NCI-H510A treated with DMSO at 0.1 percent for 48 hours (cell line): ENCODE data around the gene ELFN1.

Source experiments
- DNase-seq: peaks from one replicate; lab custom pipeline; 2025; lab: John Stamatoyannopoulos, UW

The ELFN1 gene

GRCh38 chr7:1669954-1670893, at the start of gene ELFN1:
TSS of gene ELFN1 (plus strand) at chr7:1670277. CDS start at chr7:1744597, 74,320 bp downstream.
- DNase-seq = peak; percentile 81

GRCh38 chr7:1620835-1621234, 49.2 kb upstream of the ELFN1 start:
- DNase-seq = no peak

- no peak for DNase-seq
Observed at GRCh38 chr7:1621718-1622117, 48.4 kb upstream of the ELFN1 start.

- no peak for DNase-seq
Observed at GRCh38 chr7:1622441-1622840, 47.6 kb upstream of the ELFN1 start.

GRCh38 chr7:1623810-1624209, 46.3 kb upstream of the ELFN1 start:
- no peak for DNase-seq

- no peak for DNase-seq
Observed at GRCh38 chr7:1624999-1625927, 44.8 kb upstream of the ELFN1 start.

GRCh38 chr7:1626769-1627168, 43.3 kb upstream of the ELFN1 start:
- no peak for DNase-seq

GRCh38 chr7:1630700-1631336, 39.3 kb upstream of the ELFN1 start:
- no peak for DNase-seq

- DNase-seq = no peak
Observed at GRCh38 chr7:1631678-1632077, 38.4 kb upstream of the ELFN1 start.

GRCh38 chr7:1632506-1632905, 37.6 kb upstream of the ELFN1 start:
- DNase-seq = no peak

GRCh38 chr7:1632916-1633785, 36.9 kb upstream of the ELFN1 start:
- no peak for DNase-seq

- DNase-seq = no peak
Observed at GRCh38 chr7:1635401-1635800, 34.7 kb upstream of the ELFN1 start.

- no peak for DNase-seq
Observed at GRCh38 chr7:1637155-1637554, 32.9 kb upstream of the ELFN1 start.

- DNase-seq = peak; percentile 95
Observed at GRCh38 chr7:1638215-1638661, 31.8 kb upstream of the ELFN1 start.

GRCh38 chr7:1639071-1639470, 31.0 kb upstream of the ELFN1 start:
- DNase-seq = no peak

GRCh38 chr7:1639532-1640175, 30.4 kb upstream of the ELFN1 start:
- no peak for DNase-seq

GRCh38 chr7:1640376-1641172, 29.5 kb upstream of the ELFN1 start:
- no peak for DNase-seq

GRCh38 chr7:1641173-1641572, 28.9 kb upstream of the ELFN1 start:
- no peak for DNase-seq

GRCh38 chr7:1641661-1642260, 28.3 kb upstream of the ELFN1 start:
- DNase-seq = no peak
